Uterus (tissue), 4 donors: Measurements from ENCODE around the gene NETO2. TPM values are rescaled to one million over a fixed set of nuclear protein-coding genes. Genes with fewer than 3 reads are reported as not detected.

Source experiments
- DNase-seq, 2 donors: peaks; one replicate each; pipeline ENCODE4 v3.0.0-alpha.2; 2019 to 2020
- H3K27ac ChIP-seq, 2 donors: fragments of 200-600 bp; sonication (generic); 1 replicate in 1 of 2; 2 replicates in 1 of 2; pipeline ENCODE4 v1.5.1; 2016 to 2018
- H3K27me3 ChIP-seq, 2 donors: fragments of 200-600 bp; sonication (generic); one replicate each; pipeline ENCODE4 v1.5.1; 2018 to 2019; ENCODE audit warnings: control low read depth in 1 of 2
- H3K36me3 ChIP-seq, 2 donors: fragments of 200-600 bp; sonication (generic); one replicate each; pipeline ENCODE4 v1.5.1; 2019; ENCODE audit warnings: control low read depth in 1 of 2
- H3K4me1 ChIP-seq, 2 donors: fragments of 200-600 bp; sonication (generic); one replicate each; pipeline ENCODE4 v1.5.1; 2018 to 2019; ENCODE audit warnings: control low read depth in 1 of 2
- H3K4me3 ChIP-seq, 2 donors: fragments of 200-600 bp; sonication (generic); 1 replicate in 1 of 2; 2 replicates in 1 of 2; pipeline ENCODE4 v1.5.1; 2018 to 2019; ENCODE audit warnings: mild to moderate bottlenecking in 1 of 2
- H3K9me3 ChIP-seq, 2 donors: fragments of 200-600 bp; sonication (generic); one replicate each; pipeline ENCODE4 v1.5.1; 2019; ENCODE audit warnings: control low read depth in 1 of 2
- POLR2A ChIP-seq, 2 donors: fragments of 450-650 bp; IDR thresholded peaks; one replicate each; pipeline ENCODE4 v1.6.1; 2016; ENCODE audit warnings: antibody characterized with exemption in 2 of 2, mild to moderate bottlenecking in 1 of 2, moderate library complexity in 1 of 2
- intact Hi-C: fragments of 100-400 bp; cut with DNase I; formaldehyde crosslinking; loops from one replicate; pipeline ENCODE4 v1.15.1; 2023; ENCODE audit warnings: low total_unique reads
- total RNA-seq, 4 donors: library from RNA; depleted of rRNA in 3 of 4; stranded (reverse); fragments of >200 nt in 3 of 4; gene quantifications; one replicate each; pipeline versions ENCODE4 v1.1.0 to v1.2.4, GENCODE V29; 2014 to 2023
- TF ChIP-seq, protein P1 (sequence below), 4 experiments: fragments of 200-600 bp in 2 of 4; fragments of 450-650 bp in 2 of 4; sonication (generic) in 2 of 4; IDR thresholded peaks; one replicate each; pipeline ENCODE4 v1.5.1; 2016 to 2019; ENCODE audit warnings: antibody characterized with exemption in 4 of 4, mild to moderate bottlenecking in 2 of 4, moderate library complexity in 1 of 4
- donor health status: DM: yes; HTN: yes; CAD: no.

NETO2 gene
- total RNA-seq, 4 donors from 2014 or later, result 0.55 to 14.3 (median 5.0) TPM

- Histone ChIP-seq H3K4me3 (no peak overlapping the region), H3K9me3 (no peaks in the 10 kb centered on the region), H3K27ac (no peak overlapping the region), H3K36me3 (no peaks in the 10 kb centered on the region), H3K27me3 (no peaks in the 10 kb centered on the region), H3K4me1 (no peaks in the 10 kb centered on the region)
- TF ChIP-seq, protein P1, sequence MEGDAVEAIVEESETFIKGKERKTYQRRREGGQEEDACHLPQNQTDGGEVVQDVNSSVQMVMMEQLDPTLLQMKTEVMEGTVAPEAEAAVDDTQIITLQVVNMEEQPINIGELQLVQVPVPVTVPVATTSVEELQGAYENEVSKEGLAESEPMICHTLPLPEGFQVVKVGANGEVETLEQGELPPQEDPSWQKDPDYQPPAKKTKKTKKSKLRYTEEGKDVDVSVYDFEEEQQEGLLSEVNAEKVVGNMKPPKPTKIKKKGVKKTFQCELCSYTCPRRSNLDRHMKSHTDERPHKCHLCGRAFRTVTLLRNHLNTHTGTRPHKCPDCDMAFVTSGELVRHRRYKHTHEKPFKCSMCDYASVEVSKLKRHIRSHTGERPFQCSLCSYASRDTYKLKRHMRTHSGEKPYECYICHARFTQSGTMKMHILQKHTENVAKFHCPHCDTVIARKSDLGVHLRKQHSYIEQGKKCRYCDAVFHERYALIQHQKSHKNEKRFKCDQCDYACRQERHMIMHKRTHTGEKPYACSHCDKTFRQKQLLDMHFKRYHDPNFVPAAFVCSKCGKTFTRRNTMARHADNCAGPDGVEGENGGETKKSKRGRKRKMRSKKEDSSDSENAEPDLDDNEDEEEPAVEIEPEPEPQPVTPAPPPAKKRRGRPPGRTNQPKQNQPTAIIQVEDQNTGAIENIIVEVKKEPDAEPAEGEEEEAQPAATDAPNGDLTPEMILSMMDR (IDR thresholded peaks at IDR 0.05), result no peak
- no peak for TF ChIP-seq POLR2A (IDR thresholded peaks at IDR 0.05)
- no peak for DNase-seq
- intact Hi-C loops, result no loop called here
Observed at GRCh38 chr16:47035436-47035835, 108.3 kb downstream of the NETO2 start.

GRCh38 chr16:47034455-47034854 is 109.3 kb downstream of the NETO2 start:
- DNase-seq, result no peak
- intact Hi-C loops, result no loop called here
- Histone ChIP-seq H3K27ac (no peak overlapping the region), H3K4me1 (no peaks in the 10 kb centered on the region), H3K4me3 (no peak overlapping the region), H3K27me3 (no peaks in the 10 kb centered on the region), H3K36me3 (no peaks in the 10 kb centered on the region), H3K9me3 (no peaks in the 10 kb centered on the region)
- TF ChIP-seq, protein P1 (IDR thresholded peaks at IDR 0.05), result no peak
- no peak for TF ChIP-seq POLR2A (IDR thresholded peaks at IDR 0.05)

DNA sequence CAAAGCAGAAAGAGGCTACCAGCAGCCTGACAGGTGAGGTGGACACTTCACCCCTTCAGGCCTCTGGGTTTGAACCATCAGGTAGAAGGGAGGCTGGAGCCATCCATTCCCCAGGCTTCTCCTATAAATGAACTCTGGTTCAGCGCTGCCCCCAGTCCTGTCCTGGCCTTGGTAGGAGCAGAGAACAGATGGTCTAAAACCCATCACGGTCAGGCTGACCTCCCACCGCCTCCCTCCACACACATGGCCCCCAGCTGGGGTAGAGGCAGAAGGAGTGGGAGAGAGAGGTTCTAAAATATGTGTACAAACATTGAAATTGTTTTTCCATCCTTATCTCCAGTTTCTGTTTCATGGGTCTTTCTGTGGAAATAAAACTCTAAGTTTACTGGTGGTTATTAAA is 110.6 kb downstream of the NETO2 start:
- Histone ChIP-seq H3K27me3 (no peaks in the 10 kb centered on the region), H3K27ac (no peak overlapping the region), H3K4me3 (no peak overlapping the region), H3K9me3 (no peaks in the 10 kb centered on the region), H3K4me1 (no peaks in the 10 kb centered on the region), H3K36me3 (no peaks in the 10 kb centered on the region)
- no peak for TF ChIP-seq POLR2A (IDR thresholded peaks at IDR 0.05)
- TF ChIP-seq, protein P1 (IDR thresholded peaks at IDR 0.05), result no peak
- intact Hi-C loops, result no loop called here
- no peak for DNase-seq

DNA sequence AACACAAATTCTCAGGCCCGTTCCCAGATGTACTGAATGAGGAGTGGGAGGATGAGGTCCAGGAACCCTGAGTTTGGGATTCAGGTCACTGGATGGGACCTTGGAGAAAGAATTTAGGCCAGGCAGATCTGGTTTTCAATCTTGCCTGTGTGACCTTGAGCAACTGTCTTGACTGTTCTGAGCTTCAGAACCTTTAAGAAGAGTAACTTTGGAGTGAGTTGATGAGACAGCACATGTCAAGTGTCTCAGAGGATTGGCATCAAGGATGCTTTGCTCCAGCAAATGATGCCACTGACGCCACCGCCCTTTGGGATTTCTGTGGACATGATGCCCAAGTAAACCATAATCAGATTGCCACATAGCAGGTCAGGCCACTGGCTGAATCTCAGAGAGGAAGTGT is 114.0 kb downstream of the NETO2 start:
- H3K9me3 ChIP-seq, result no peaks in the 10 kb centered on the region
- H3K36me3 ChIP-seq, result no peaks in the 10 kb centered on the region
- intact Hi-C loops, result no loop called here
- no peaks in the 10 kb centered on the region for H3K4me1 ChIP-seq
- no peak overlapping the region for H3K27ac ChIP-seq
- no peak for DNase-seq
- TF ChIP-seq, protein P1 (IDR thresholded peaks at IDR 0.05), result no peak
- no peak for TF ChIP-seq POLR2A (IDR thresholded peaks at IDR 0.05)
- H3K27me3 ChIP-seq, result no peaks in the 10 kb centered on the region
- no peak overlapping the region for H3K4me3 ChIP-seq

GRCh38 chr16:47028767-47029377 is 114.9 kb downstream of the NETO2 start:
- TF ChIP-seq, protein P1 (IDR thresholded peaks at IDR 0.05), result no peak
- no peak for TF ChIP-seq POLR2A (IDR thresholded peaks at IDR 0.05)
- Histone ChIP-seq H3K9me3 (no peaks in the 10 kb centered on the region), H3K27me3 (no peaks in the 10 kb centered on the region), H3K27ac (no peak overlapping the region), H3K4me1 (no peaks in the 10 kb centered on the region), H3K4me3 (no peak overlapping the region), H3K36me3 (no peaks in the 10 kb centered on the region)
- intact Hi-C loops, result no loop called here
- DNase-seq, result no peak

Other genes with a start within 250 kb of the NETO2 start
- gene DNAJA2, start 170.3 kb downstream of the NETO2 start, total RNA-seq, result 10 to 100 TPM; 25.3 to 79.4 (median 40.1) TPM